Peyer's patch (tissue), 4 donors: Measurements from ENCODE around the gene RASSF4. TPM values are rescaled to one million over a fixed set of nuclear protein-coding genes. Genes with fewer than 3 reads are reported as not detected.

ENCODE experiments used
- DNase-seq, 3 donors: peaks; one replicate each; pipeline ENCODE4 v3.0.0-alpha.2; 2017 to 2019
- H3K27ac ChIP-seq, 4 donors: fragments of 200-600 bp; sonication (generic); one replicate each; pipeline ENCODE4 v1.5.1; 2016 to 2019
- H3K27me3 ChIP-seq, 2 donors: fragments of 200-600 bp; sonication (generic); one replicate each; pipeline ENCODE4 v1.5.1; 2019
- H3K36me3 ChIP-seq, 3 donors: fragments of 200-600 bp; sonication (generic); one replicate each; pipeline ENCODE4 v1.5.1; 2016 to 2019
- H3K4me1 ChIP-seq, 4 donors: fragments of 200-600 bp; sonication (generic); one replicate each; pipeline ENCODE4 v1.5.1; 2016 to 2019
- H3K4me3 ChIP-seq, 4 donors: fragments of 200-600 bp; sonication (generic); 1 replicate in 3 of 4; 2 replicates in 1 of 4; pipeline ENCODE4 v1.5.1; 2016 to 2019; ENCODE audit warnings: mild to moderate bottlenecking in 1 of 4
- H3K9me3 ChIP-seq, 4 donors: fragments of 200-600 bp; sonication (generic); one replicate each; pipeline ENCODE4 v1.5.1; 2016 to 2019; ENCODE audit warnings: mild to moderate bottlenecking in 1 of 4
- CTCF ChIP-seq, 6 experiments: fragments of 450-650 bp in 4 of 6; fragments of 200-600 bp in 2 of 6; sonication (generic) in 1 of 6; IDR thresholded peaks; one replicate each; pipeline ENCODE4 v1.5.1; 2017 to 2019; ENCODE audit warnings: antibody characterized with exemption in 6 of 6, mild to moderate bottlenecking in 3 of 6, moderate library complexity in 1 of 6
- POLR2A ChIP-seq, 2 donors: fragments of 450-650 bp; IDR thresholded peaks; one replicate each; pipeline ENCODE4 v1.5.1; 2017; ENCODE audit warnings: antibody characterized with exemption in 2 of 2, mild to moderate bottlenecking in 2 of 2, moderate library complexity in 2 of 2
- total RNA-seq, 4 donors: library from RNA; depleted of rRNA; stranded (reverse); fragments of >200 nt; gene quantifications; one replicate each; pipeline ENCODE4 v1.1.0, GENCODE V29; 2016

Gene RASSF4
- total RNA-seq, 4 donors from 2014 or later = 62.7 to 99.6 (median 68.2) TPM

GRCh38 chr10:44946205-44946604 lies 13.4 kb upstream of the RASSF4 start:
- Histone ChIP-seq H3K4me1 (peaks cover 0 to 10% (median 2%) of the 10 kb centered on the region in 4 donors), H3K4me3 (no peak overlapping the region), H3K27ac (no peak overlapping the region), H3K36me3 (no peaks in the 10 kb centered on the region), H3K27me3 (no peaks in the 10 kb centered on the region), H3K9me3 (peaks cover 0 to 3% (median 0%) of the 10 kb centered on the region in 4 donors)
- no peak for DNase-seq
- TF ChIP-seq POLR2A (IDR thresholded peaks at IDR 0.05) = no peak
- TF ChIP-seq CTCF (IDR thresholded peaks at IDR 0.05) = no peak

GRCh38 chr10:44947371-44948152 lies 12.0 kb upstream of the RASSF4 start:
- H3K4me1 ChIP-seq = peaks cover 0 to 10% (median 2%) of the 10 kb centered on the region in 4 donors
- no peaks in the 10 kb centered on the region for H3K36me3 ChIP-seq
- no peak overlapping the region for H3K4me3 ChIP-seq
- H3K9me3 ChIP-seq = peaks cover 0 to 3% (median 0%) of the 10 kb centered on the region in 4 donors
- TF ChIP-seq POLR2A (IDR thresholded peaks at IDR 0.05) (no peak), CTCF (IDR thresholded peaks at IDR 0.05) (no peak)
- no peak overlapping the region for H3K27ac ChIP-seq
- DNase-seq = peak in 1 of 3 donors; percentile 29
- no peaks in the 10 kb centered on the region for H3K27me3 ChIP-seq

GRCh38 chr10:44948642-44949041 lies 11.0 kb upstream of the RASSF4 start:
- Histone ChIP-seq H3K27me3 (no peaks in the 10 kb centered on the region), H3K9me3 (peaks cover 0 to 3% (median 0%) of the 10 kb centered on the region in 4 donors), H3K4me3 (no peak overlapping the region), H3K4me1 (peaks cover 0 to 10% (median 2%) of the 10 kb centered on the region in 4 donors), H3K36me3 (no peaks in the 10 kb centered on the region), H3K27ac (no peak overlapping the region)
- TF ChIP-seq POLR2A (IDR thresholded peaks at IDR 0.05) = no peak
- no peak for TF ChIP-seq CTCF (IDR thresholded peaks at IDR 0.05)
- DNase-seq = no peak

- TF ChIP-seq POLR2A (IDR thresholded peaks at IDR 0.05) (no peak), CTCF (IDR thresholded peaks at IDR 0.05) (no peak)
- Histone ChIP-seq H3K27ac (peak overlapping the region in 1 of 4 donors; percentile 56), H3K4me3 (no peak overlapping the region), H3K4me1 (peaks cover 0 to 10% (median 2%) of the 10 kb centered on the region in 4 donors), H3K36me3 (no peaks in the 10 kb centered on the region), H3K27me3 (no peaks in the 10 kb centered on the region), H3K9me3 (peaks cover 0 to 3% (median 0%) of the 10 kb centered on the region in 4 donors)
- no peak for DNase-seq
Measured at GRCh38 chr10:44949127-44949802, 10.3 kb upstream of the RASSF4 start.

GRCh38 chr10:44949915-44950314 lies 9.7 kb upstream of the RASSF4 start:
- H3K4me3 ChIP-seq = no peak overlapping the region
- H3K27me3 ChIP-seq = no peaks in the 10 kb centered on the region
- no peaks in the 10 kb centered on the region for H3K9me3 ChIP-seq
- no peak for DNase-seq
- TF ChIP-seq CTCF (IDR thresholded peaks at IDR 0.05) = no peak
- no peak for TF ChIP-seq POLR2A (IDR thresholded peaks at IDR 0.05)
- peaks cover 0 to 10% (median 2%) of the 10 kb centered on the region in 4 donors for H3K4me1 ChIP-seq
- no peaks in the 10 kb centered on the region for H3K36me3 ChIP-seq
- H3K27ac ChIP-seq = peak overlapping the region in 1 of 4 donors; percentile 56
